HepG2 (cell line): ENCODE results near the gene ZNF541. TPM values are rescaled to one million over a fixed set of nuclear protein-coding genes. Genes with fewer than 3 reads are reported as not detected.

ENCODE experiments used
- ATAC-seq: fragments of 200-7000 bp; cut with Tn5 transposase; 3 replicates; pipeline ENCODE4 v1.9.1; 2020; ENCODE audit warnings: mild to moderate bottlenecking, moderate library complexity
- BruUV-seq: library from RNA; stranded (reverse); fragments of 400-500 nt; replicated peaks from 2 replicates; lab custom pipeline; 2021; lab: Mats Ljungman, UMichigan
- CTCF ChIA-PET: fragments of 300-600 bp; formaldehyde crosslinking; extraction: SDS; loops from one replicate; lab custom pipeline; 2021; ENCODE audit warnings: low total read pairs, inconsistent platforms, low intra/inter-chr PET ratio; lab: Yijun Ruan, JAX
- POLR2A ChIA-PET: fragments of 350-600 bp; sonication (Branson Sonifier 250); formaldehyde crosslinking; loops from one replicate; lab custom pipeline; 2020; ENCODE audit warnings: antibody characterized with exemption, inconsistent platforms; lab: Yijun Ruan, JAX
- DNase-seq: peaks from one replicate; pipeline ENCODE4 v3.0.0-alpha.2; 2015; ENCODE audit warnings: low spot score
- FAIRE-seq: peaks from 3 replicates; lab custom pipeline; 2011; peaks lifted over from hg19 to GRCh38; lab: Jason Lieb, UNC
- H2AFZ ChIP-seq: one replicate; pipeline ENCODE4 v1.6.1; 2011; ENCODE audit warnings: low read length, inconsistent platforms
- H3K27ac ChIP-seq: fragments of 300-600 bp; 3 replicates; pipeline ENCODE4 v1.8.0; 2011; ENCODE audit warnings: mixed run types, mild to moderate bottlenecking, mixed read lengths, low read length, inconsistent platforms; ENCODE audit not compliant: insufficient read depth; ENCODE audit errors: extremely low read length
- H3K27me3 ChIP-seq, 2 experiments: fragments of 200-600 bp in 1 of 2; 2 replicates in 1 of 2; 3 replicates in 1 of 2; pipeline versions ENCODE4 v1.6.0 to v1.8.0; 2011; ENCODE audit warnings: low read length in 2 of 2, mild to moderate bottlenecking in 2 of 2, moderate library complexity in 2 of 2, inconsistent platforms in 1 of 2; ENCODE audit not compliant: insufficient read depth in 2 of 2, control insufficient read depth in 1 of 2
- H3K36me3 ChIP-seq, 2 experiments: fragments of 200-600 bp in 1 of 2; replicated peaks in 1 of 2; 2 replicates in 1 of 2; 3 replicates in 1 of 2; pipeline versions ENCODE4 v1.5.1 to v1.8.0; 2011; ENCODE audit warnings: low read length in 2 of 2, inconsistent platforms in 1 of 2; ENCODE audit not compliant: insufficient read depth in 2 of 2, control insufficient read depth in 1 of 2
- H3K4me1 ChIP-seq: 2 replicates; pipeline ENCODE4 v1.5.1; 2012; ENCODE audit warnings: low read length, inconsistent platforms; ENCODE audit not compliant: insufficient read depth
- H3K4me2 ChIP-seq: 2 replicates; pipeline ENCODE4 v1.6.0; 2011; ENCODE audit warnings: low read depth, low read length, inconsistent platforms
- H3K4me3 ChIP-seq, 3 experiments: fragments of 200-600 bp in 1 of 3; sonication (generic), shearing (Covaris generic) in 1 of 3; replicated peaks in 1 of 3; 2 replicates each; pipeline ENCODE4 v1.5.1; 2011 to 2016; ENCODE audit warnings: low read length in 3 of 3, inconsistent platforms in 2 of 3, low read depth in 2 of 3, mild to moderate bottlenecking in 2 of 3, control low read depth in 1 of 3, mixed read lengths in 1 of 3; ENCODE audit not compliant: insufficient read depth in 1 of 3
- H3K79me2 ChIP-seq: one replicate; pipeline ENCODE4 v1.6.1; 2011; ENCODE audit warnings: low read length, inconsistent platforms; ENCODE audit not compliant: insufficient read depth
- H3K9ac ChIP-seq: 2 replicates; pipeline ENCODE4 v1.6.0; 2011; ENCODE audit warnings: mild to moderate bottlenecking, low read depth, low read length, inconsistent platforms; ENCODE audit not compliant: insufficient read depth
- H3K9me3 ChIP-seq: 2 replicates; pipeline ENCODE4 v1.5.1; 2012; ENCODE audit warnings: mild to moderate bottlenecking, low read length
- H4K20me1 ChIP-seq: 2 replicates; pipeline ENCODE4 v1.6.0; 2011; ENCODE audit warnings: inconsistent platforms, mild to moderate bottlenecking, low read length, moderate library complexity; ENCODE audit not compliant: insufficient read depth
- ATF2 ChIP-seq: sonication (generic); formaldehyde crosslinking; IDR thresholded peaks from 2 replicates; pipeline ENCODE4 v1.4.0; 2020; ENCODE audit warnings: missing genetic modification reagents
- BORCS8-MEF2B ChIP-seq: sonication (generic); formaldehyde crosslinking; IDR thresholded peaks from 2 replicates; pipeline ENCODE4 v1.8.0; 2022; ENCODE audit warnings: mild to moderate bottlenecking, missing genetic modification reagents
- CCDC6 ChIP-seq: sonication (generic); formaldehyde crosslinking; IDR thresholded peaks from 2 replicates; pipeline ENCODE4 v1.8.1; 2022; ENCODE audit warnings: mild to moderate bottlenecking, missing genetic modification reagents, moderate library complexity
- PHF5A ChIP-seq: IDR thresholded peaks from one replicate; pipeline ENCODE4 v1.6.1; 2018; ENCODE audit warnings: low read depth, missing genetic modification reagents; ENCODE audit not compliant: unreplicated experiment
- RFX5 ChIP-seq: IDR thresholded peaks from 2 replicates; pipeline ENCODE4 v1.6.1; 2011; ENCODE audit warnings: low read depth, low read length, improper control_type of control experiment
- SKIL ChIP-seq: sonication (generic); formaldehyde crosslinking; IDR thresholded peaks from 2 replicates; pipeline ENCODE4 v1.8.0; 2022; ENCODE audit warnings: missing genetic modification reagents, mild to moderate bottlenecking, moderate library complexity, borderline replicate concordance
- SMC3 ChIP-seq: IDR thresholded peaks from 2 replicates; pipeline ENCODE4 v1.6.1; 2011; ENCODE audit warnings: low read length, improper control_type of control experiment
- SP140L ChIP-seq: sonication (generic); formaldehyde crosslinking; IDR thresholded peaks from 2 replicates; pipeline ENCODE4 v1.4.0; 2020; ENCODE audit warnings: missing genetic modification reagents, borderline replicate concordance
- THYN1 ChIP-seq: sonication (generic); formaldehyde crosslinking; IDR thresholded peaks from 2 replicates; pipeline ENCODE4 v1.8.1; 2023; ENCODE audit warnings: low read depth, mild to moderate bottlenecking, moderate library complexity, missing genetic modification reagents, borderline replicate concordance
- ZBTB42 ChIP-seq: sonication (generic); formaldehyde crosslinking; IDR thresholded peaks from 2 replicates; pipeline ENCODE4 v1.5.0; 2020; ENCODE audit warnings: mild to moderate bottlenecking, missing genetic modification reagents
- ZMAT5 ChIP-seq: sonication (generic); formaldehyde crosslinking; IDR thresholded peaks from 2 replicates; pipeline ENCODE4 v1.5.0; 2020; ENCODE audit warnings: mild to moderate bottlenecking, low read depth, missing genetic modification reagents, borderline replicate concordance
- ZNF263 ChIP-seq: sonication (generic); formaldehyde crosslinking; IDR thresholded peaks from 2 replicates; pipeline ENCODE4 v1.4.0; 2020; ENCODE audit warnings: missing genetic modification reagents
- ZNF274 ChIP-seq: sonication (generic); formaldehyde crosslinking; IDR thresholded peaks from 2 replicates; pipeline ENCODE4 v1.5.1; 2020; ENCODE audit warnings: mild to moderate bottlenecking, missing genetic modification reagents
- ZNF33A ChIP-seq: sonication (generic); formaldehyde crosslinking; IDR thresholded peaks from 2 replicates; pipeline ENCODE4 v1.5.1; 2020; ENCODE audit warnings: missing genetic modification reagents, mild to moderate bottlenecking, moderate library complexity, borderline replicate concordance
- ZNF546 ChIP-seq: sonication (generic); formaldehyde crosslinking; conservative IDR thresholded peaks from 2 replicates; pipeline ENCODE4 v1.8.1; 2023; ENCODE audit warnings: mild to moderate bottlenecking, missing genetic modification reagents
- WGBS: methylation state at CpG from one replicate; pipeline ENCODE4 v1.1.6; 2017; ENCODE audit warnings: low lambda C conversion rate; 5-methylcytosine and 5-hydroxymethylcytosine counted together
- in situ Hi-C: cut with HindIII; loops from 2 replicates; pipeline ENCODE4 v1.10.0; 2017; ENCODE audit warnings: low pct_unique_long_range_greater_than_20kb; ENCODE audit not compliant: extremely low pct_ligation_motif_present
- intact Hi-C: fragments of 100-400 bp; cut with micrococcal nuclease; formaldehyde crosslinking; loops from one replicate; pipeline ENCODE4 v1.10.0; 2022; ENCODE audit not compliant: unreplicated experiment
- polyA plus RNA-seq, 8 experiments: library from polyadenylated mRNA; depleted of rRNA in 3 of 8; stranded (reverse) in 7 of 8; unstranded in 1 of 8; fragments of >200 nt; fragmentation: Illumina TruSeq in 4 of 8; extraction: Trizol in 4 of 8; gene quantifications; 2 replicates each; pipeline versions ENCODE4 v1.2.1 to v1.2.3, GENCODE V29; 2011 to 2016; ENCODE audit warnings: low read depth in 4 of 8, missing spikeins in 1 of 8, mixed read lengths in 1 of 8; ENCODE audit not compliant: insufficient read depth in 1 of 8
- total RNA-seq, 5 experiments: library from RNA; depleted of rRNA; stranded (reverse); fragments of >200 nt; fragmentation: Illumina TruSeq; extraction: Trizol; gene quantifications; 2 replicates each; pipeline ENCODE4 v1.2.3, GENCODE V29; 2016; ENCODE audit warnings: low read depth in 1 of 5

The ZNF541 gene
- total and polyA plus RNA-seq, 2 of the 13 experiments (the other 11 are each of a cell fraction or from before 2014, with no cell fraction given) = 0.03 to 0.04 TPM

- WGBS = 69% methylated on average over 3 of the region's 5 CpGs
- CTCF ChIA-PET = no interaction called here
- TF ChIP-seq PHF5A (CRISPR knock-in tag) (no peak), THYN1 (CRISPR knock-in tag) (no peak), ATF2 (CRISPR knock-in tag) (no peak), SP140L (CRISPR knock-in tag) (no peak), ZNF546 (CRISPR knock-in tag) (no peak), ZBTB42 (CRISPR knock-in tag) (no peak), SMC3 (no peak), ZMAT5 (no peak), BORCS8-MEF2B (CRISPR knock-in tag) (no peak), ZNF274 (CRISPR knock-in tag) (no peak), ZNF263 (no peak), CCDC6 (CRISPR knock-in tag) (no peak), SKIL (no peak), ZNF33A (CRISPR knock-in tag) (no peak), RFX5 (no peak)
- TF ChIP-seq, all 625 proteins: peak for 0
- no peaks in the 10 kb centered on the region for H3K36me3 ChIP-seq
- in situ Hi-C loops (no loop called here), intact Hi-C loops (no loop called here)
- no peaks in the 10 kb centered on the region for H3K79me2 ChIP-seq
- H3K27me3 ChIP-seq = peaks cover 4 to 22% of the 10 kb centered on the region in 2 experiments; a peak in 4 of 5 replicates
- no TSS peak for BruUV-seq
- no peaks in the 10 kb centered on the region for H4K20me1 ChIP-seq
- no peaks in the 10 kb centered on the region for H3K9me3 ChIP-seq
- ATAC-seq (no peak), DNase-seq (no peak), FAIRE-seq (no peak)
- H2AFZ ChIP-seq = no peak overlapping the region
- H3K4me1 ChIP-seq = no peaks in the 10 kb centered on the region
- H3K4me2 ChIP-seq = no peak overlapping the region
- H3K4me3 ChIP-seq = no peak overlapping the region
- no peak overlapping the region for H3K9ac ChIP-seq
- POLR2A ChIA-PET = no interaction called here
- H3K27ac ChIP-seq = no peak overlapping the region
These were observed 34.1 kb downstream of the ZNF541 start for GRCh38 chr19:47538812-47539211.
